Measurements from ENCODE around the gene IRF5.

- TF ChIP-seq CTCF (conservative IDR thresholded peaks at IDR 0.05; ENCODE audit: low read length), result no peak
- no peak for TF ChIP-seq EZH2phosphoT487 (IDR thresholded peaks at IDR 0.05; ENCODE audit: borderline replicate concordance, low read depth, low read length)
Measured at GRCh38 chr7:128982105-128982504, 44.4 kb downstream of the IRF5 start.

Data from OCI-LY7 (cell line).